PC-9 (cell line): ENCODE data around the gene RPS6KA3. TPM values are rescaled to one million over a fixed set of nuclear protein-coding genes. Genes with fewer than 3 reads are reported as not detected.

Experiments
- BruUV-seq: library from RNA; stranded (reverse); fragments of 400-500 nt; replicated peaks from 2 replicates; lab custom pipeline; 2021; lab: Mats Ljungman, UMichigan
- CTCF ChIA-PET: fragments of 300-600 bp; sonication (Branson Sonifier 250); formaldehyde crosslinking; loops from one replicate; lab custom pipeline; 2022; ENCODE audit warnings: antibody characterized with exemption; lab: Charles Lee
- POLR2A ChIA-PET: fragments of 300-600 bp; sonication (Branson Sonifier 250); formaldehyde crosslinking; loops from one replicate; lab custom pipeline; 2022; ENCODE audit warnings: antibody characterized with exemption; ENCODE audit not compliant: unreplicated experiment; lab: Charles Lee
- DNase-seq, 2 experiments: peaks; one replicate each; pipeline versions ENCODE4 v3.0.0 to v3.0.0-alpha.2; 2015 to 2022; ENCODE audit warnings: mixed read lengths in 1 of 2
- H2AFZ ChIP-seq: fragments of 200-600 bp; sonication (generic); 2 replicates; pipeline ENCODE4 v1.8.1; 2017; ENCODE audit warnings: antibody characterized with exemption
- H3F3A ChIP-seq: fragments of 200-600 bp; sonication (generic); 2 replicates; pipeline ENCODE4 v1.8.1; 2017; ENCODE audit warnings: antibody characterized with exemption, mild to moderate bottlenecking, low read depth; ENCODE audit not compliant: insufficient read depth
- H3K27ac ChIP-seq: fragments of 200-600 bp; sonication (generic); 2 replicates; pipeline ENCODE4 v1.6.1; 2016; ENCODE audit warnings: mixed run types
- H3K27me3 ChIP-seq: fragments of 200-600 bp; sonication (generic); 2 replicates; pipeline ENCODE4 v1.6.1; 2016; ENCODE audit warnings: low read depth, mixed run types; ENCODE audit not compliant: insufficient read depth
- H3K36me3 ChIP-seq: fragments of 200-600 bp; sonication (generic); 2 replicates; pipeline ENCODE4 v1.6.1; 2016; ENCODE audit warnings: low read depth, mixed run types
- H3K4me1 ChIP-seq: fragments of 200-600 bp; sonication (generic); replicated peaks from 2 replicates; pipeline ENCODE4 v1.6.1; 2016; ENCODE audit warnings: mixed run types; ENCODE audit not compliant: insufficient read depth
- H3K4me2 ChIP-seq: fragments of 200-600 bp; sonication (generic); 2 replicates; pipeline ENCODE4 v1.6.1; 2017; ENCODE audit warnings: mixed run types
- H3K4me3 ChIP-seq: fragments of 200-600 bp; sonication (generic); 2 replicates; pipeline ENCODE4 v1.6.1; 2016; ENCODE audit warnings: mixed run types
- H3K79me2 ChIP-seq: fragments of 200-600 bp; sonication (generic); 2 replicates; pipeline ENCODE4 v1.6.1; 2017; ENCODE audit warnings: low read depth, mixed run types
- H3K9me2 ChIP-seq: fragments of 200-600 bp; sonication (generic); 2 replicates; pipeline ENCODE4 v1.8.1; 2017; ENCODE audit warnings: mild to moderate bottlenecking; ENCODE audit not compliant: insufficient read depth
- H3K9me3 ChIP-seq: fragments of 200-600 bp; sonication (generic); 2 replicates; pipeline ENCODE4 v1.8.1; 2016; ENCODE audit warnings: low read depth; ENCODE audit not compliant: insufficient read depth
- H4K20me1 ChIP-seq: fragments of 200-600 bp; sonication (generic); 2 replicates; pipeline ENCODE4 v1.8.1; 2017; ENCODE audit not compliant: insufficient read depth
- CTCF ChIP-seq: fragments of 200-600 bp; sonication (generic); conservative IDR thresholded peaks from 2 replicates; pipeline ENCODE4 v1.6.1; 2017; ENCODE audit warnings: mixed run types, antibody characterized with exemption, mild to moderate bottlenecking, moderate library complexity
- EZH2 ChIP-seq: fragments of 200-600 bp; sonication (generic); IDR thresholded peaks from 2 replicates; pipeline ENCODE4 v1.8.0; 2017; ENCODE audit warnings: antibody characterized with exemption, low read depth
- intact Hi-C: fragments of 100-400 bp; cut with micrococcal nuclease; formaldehyde crosslinking; loops from one replicate; pipeline ENCODE4 v1.10.0; 2022; ENCODE audit not compliant: unreplicated experiment
- total RNA-seq: library from RNA; stranded (reverse); gene quantifications from 2 replicates; pipeline ENCODE4 v1.2.3, GENCODE V29; 2021

The RPS6KA3 gene
- total RNA-seq, 1 experiment from 2014 or later = 51.4 TPM

DNA sequence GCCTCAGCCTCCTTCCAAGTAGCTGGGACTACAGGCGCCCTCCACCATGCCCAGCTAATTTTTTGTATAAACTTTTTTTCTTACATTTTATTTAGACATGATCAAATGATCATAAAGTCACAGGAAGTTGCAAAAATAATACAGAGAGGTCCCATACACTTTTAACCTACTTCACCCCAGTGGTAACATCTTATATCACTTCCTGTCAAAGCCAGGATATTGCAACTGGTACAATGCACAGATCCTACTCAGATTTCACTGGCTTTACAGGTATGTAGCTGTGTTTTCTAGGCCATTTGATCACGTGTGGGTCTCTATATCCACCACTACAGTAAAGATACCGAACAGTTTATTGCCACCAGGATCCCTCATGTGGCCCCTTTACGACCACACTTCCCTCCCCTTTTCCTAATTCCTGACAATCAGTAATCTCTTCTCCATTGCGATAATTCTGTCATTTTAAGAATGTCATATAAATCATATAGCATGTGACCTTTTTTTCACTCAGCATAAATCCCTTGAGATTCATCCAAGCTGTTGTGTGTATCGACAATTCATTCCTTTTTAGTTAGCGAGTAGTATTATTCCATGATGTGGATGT, 18.0 kb downstream of the RPS6KA3 start:
- Histone ChIP-seq H3K9me2 (no peaks in the 10 kb centered on the region), H3K9me3 (no peaks in the 10 kb centered on the region), H3K4me3 (no peak overlapping the region), H3K27ac (no peak overlapping the region), H2AFZ (no peak overlapping the region), H3K36me3 (no peaks in the 10 kb centered on the region), H3K27me3 (no peaks in the 10 kb centered on the region), H3K4me1 (no peaks in the 10 kb centered on the region), H3K79me2 (peaks cover 34% of the 10 kb centered on the region), H3F3A (no peaks in the 10 kb centered on the region), H3K4me2 (no peak overlapping the region), H4K20me1 (no peaks in the 10 kb centered on the region)
- intact Hi-C loops = no loop called here
- BruUV-seq = no TSS peak
- DNase-seq = no peak
- no peak for TF ChIP-seq CTCF
- no peak for TF ChIP-seq EZH2
- ChIA-PET POLR2A (no interaction called here), CTCF (no interaction called here)

GRCh38 chrX:20244931-20245330, 21.8 kb downstream of the RPS6KA3 start:
- H3K27ac ChIP-seq = no peak overlapping the region
- POLR2A ChIA-PET = no interaction called here
- TF ChIP-seq CTCF (no peak), EZH2 (no peak)

GRCh38 chrX:20240201-20240600, 26.5 kb downstream of the RPS6KA3 start:
- no peak overlapping the region for H3K4me3 ChIP-seq
- ChIA-PET POLR2A (no interaction called here), CTCF (no interaction called here)
- no TSS peak for BruUV-seq
- no peaks in the 10 kb centered on the region for H3K9me2 ChIP-seq
- no peaks in the 10 kb centered on the region; the same call in 1 of the 2 replicates for H3F3A ChIP-seq
- H3K36me3 ChIP-seq = no peaks in the 10 kb centered on the region
- no peaks in the 10 kb centered on the region for H3K27me3 ChIP-seq
- no peak for TF ChIP-seq EZH2
- H3K79me2 ChIP-seq = peaks cover 31% of the 10 kb centered on the region
- H3K9me3 ChIP-seq = no peaks in the 10 kb centered on the region
- H2AFZ ChIP-seq = no peak overlapping the region
- H4K20me1 ChIP-seq = no peaks in the 10 kb centered on the region
- H3K27ac ChIP-seq = no peak overlapping the region
- no peak for DNase-seq
- H3K4me2 ChIP-seq = no peak overlapping the region
- no peaks in the 10 kb centered on the region for H3K4me1 ChIP-seq
- intact Hi-C loops = no loop called here

More at GRCh38 chrX:20244931-20245330, 21.8 kb downstream of the RPS6KA3 start:
- H3K4me2 ChIP-seq = no peak overlapping the region
- no peak for DNase-seq
- H3K9me2 ChIP-seq = no peaks in the 10 kb centered on the region
- no TSS peak for BruUV-seq
- no peaks in the 10 kb centered on the region for H3K9me3 ChIP-seq
- H3K27me3 ChIP-seq = no peaks in the 10 kb centered on the region
- H3K79me2 ChIP-seq = peaks cover 27% of the 10 kb centered on the region
- H3K4me1 ChIP-seq = no peaks in the 10 kb centered on the region
- H3F3A ChIP-seq = no peaks in the 10 kb centered on the region
- intact Hi-C loops = no loop called here
- CTCF ChIA-PET = no interaction called here
- H3K36me3 ChIP-seq = no peaks in the 10 kb centered on the region
- H3K4me3 ChIP-seq = no peak overlapping the region
- no peaks in the 10 kb centered on the region for H4K20me1 ChIP-seq
- no peak overlapping the region for H2AFZ ChIP-seq
